SK-N-SH (cell line): ENCODE results near the gene CFAP92. TPM values are rescaled to one million over a fixed set of nuclear protein-coding genes. Genes with fewer than 3 reads are reported as not detected.

Experiments
- CTCF ChIA-PET: fragments of 300-600, 350-600 bp; formaldehyde crosslinking; extraction: SDS; loops from one replicate; lab custom pipeline; 2021; lab: Yijun Ruan, JAX
- POLR2A ChIA-PET: fragments of 350-600 bp; sonication (Branson Sonifier 250); formaldehyde crosslinking; extraction: SDS; loops from one replicate; lab custom pipeline; 2020; ENCODE audit warnings: antibody characterized with exemption, inconsistent platforms; lab: Yijun Ruan, JAX
- DNase-seq: peaks from one replicate; pipeline ENCODE4 v3.0.0; 2012
- H2AFZ ChIP-seq: fragments of 200-600 bp; sonication (generic); 2 replicates; pipeline ENCODE4 v1.8.1; 2016; ENCODE audit warnings: antibody characterized with exemption, mild to moderate bottlenecking, low read depth
- H3F3A ChIP-seq: fragments of 200-600 bp; sonication (generic); replicated peaks from 2 replicates; pipeline ENCODE3; 2016; ENCODE audit warnings: antibody characterized with exemption, mild to moderate bottlenecking; ENCODE audit not compliant: insufficient read depth
- H3K27ac ChIP-seq, 2 experiments: fragments of 200-500 bp in 1 of 2; fragments of 200-600 bp in 1 of 2; sonication (Bioruptor generic) in 1 of 2; sonication (generic), shearing (Covaris generic) in 1 of 2; 2 replicates each; pipeline versions ENCODE4 v1.5.1 to v1.6.1; 2014 to 2016; ENCODE audit warnings: low read depth in 2 of 2, inconsistent platforms in 1 of 2, low read length in 1 of 2, mild to moderate bottlenecking in 1 of 2, mixed read lengths in 1 of 2
- H3K27me3 ChIP-seq: fragments of 200-600 bp; sonication (generic), shearing (Covaris generic); 2 replicates; pipeline ENCODE4 v1.6.1; 2016; ENCODE audit warnings: mixed run types; ENCODE audit not compliant: insufficient read depth
- H3K36me3 ChIP-seq, 2 experiments: fragments of 200-500 bp in 1 of 2; fragments of 200-600 bp in 1 of 2; sonication (Bioruptor generic) in 1 of 2; sonication (generic) in 1 of 2; replicated peaks in 1 of 2; 2 replicates each; pipeline versions ENCODE3 to v1.5.1; 2014 to 2016; ENCODE audit warnings: low read length in 1 of 2, mild to moderate bottlenecking in 1 of 2; ENCODE audit not compliant: insufficient read depth in 2 of 2, control insufficient read depth in 1 of 2
- H3K4me1 ChIP-seq, 2 experiments: fragments of 200-500 bp in 1 of 2; fragments of 200-600 bp in 1 of 2; sonication (Bioruptor generic) in 1 of 2; sonication (generic), shearing (Covaris generic) in 1 of 2; 2 replicates each; pipeline versions ENCODE4 v1.5.1 to v1.6.1; 2014 to 2016; ENCODE audit warnings: low read depth in 1 of 2, low read length in 1 of 2, mixed run types in 1 of 2; ENCODE audit not compliant: insufficient read depth in 2 of 2, control insufficient read depth in 1 of 2
- H3K4me2 ChIP-seq: fragments of 200-600 bp; sonication (generic), shearing (Covaris generic); 2 replicates; pipeline ENCODE4 v1.6.1; 2017; ENCODE audit warnings: mixed run types
- H3K4me3 ChIP-seq, 2 experiments: fragments of 200-500 bp in 1 of 2; fragments of 200-600 bp in 1 of 2; sonication (Bioruptor generic) in 1 of 2; sonication (generic), shearing (Covaris generic) in 1 of 2; 2 replicates each; pipeline versions ENCODE4 v1.5.1 to v1.8.1; 2014 to 2016; ENCODE audit warnings: low read depth in 2 of 2, inconsistent platforms in 1 of 2, low read length in 1 of 2, mild to moderate bottlenecking in 1 of 2, mixed read lengths in 1 of 2, moderate library complexity in 1 of 2
- H3K79me2 ChIP-seq: fragments of 200-600 bp; sonication (generic); 2 replicates; pipeline ENCODE4 v1.8.1; 2017; ENCODE audit warnings: mild to moderate bottlenecking; ENCODE audit not compliant: insufficient read depth
- H3K9ac ChIP-seq: fragments of 200-600 bp; sonication (generic); 2 replicates; pipeline ENCODE4 v1.6.1; 2017; ENCODE audit warnings: mixed run types
- H3K9me2 ChIP-seq: fragments of 200-600 bp; sonication (generic); 2 replicates; pipeline ENCODE4 v1.6.1; 2017; ENCODE audit warnings: mixed run types
- H3K9me3 ChIP-seq: fragments of 200-600 bp; sonication (generic); 2 replicates; pipeline ENCODE4 v1.6.1; 2017; ENCODE audit warnings: mixed run types, mild to moderate bottlenecking, moderate library complexity
- H4K20me1 ChIP-seq: fragments of 200-600 bp; sonication (generic); 2 replicates; pipeline ENCODE4 v1.6.1; 2017; ENCODE audit warnings: mild to moderate bottlenecking, mixed run types; ENCODE audit not compliant: insufficient read depth
- CTCF ChIP-seq: fragments of 200-600 bp; sonication (generic); IDR thresholded peaks from 2 replicates; pipeline ENCODE4 v1.6.1; 2017; ENCODE audit warnings: antibody characterized with exemption, mild to moderate bottlenecking, moderate library complexity
- ELF1 ChIP-seq: IDR thresholded peaks from 2 replicates; pipeline ENCODE4 v1.4.0; 2012
- EZH2phosphoT487 ChIP-seq: fragments of 200-600 bp; sonication (generic); IDR thresholded peaks from 2 replicates; pipeline ENCODE4 v1.6.1; 2017; ENCODE audit warnings: low read depth, mixed run types, mild to moderate bottlenecking, antibody characterized with exemption, moderate library complexity, borderline replicate concordance
- FOSL2 ChIP-seq: IDR thresholded peaks from 2 replicates; pipeline ENCODE4 v1.4.0; 2012; ENCODE audit warnings: low read depth, mild to moderate bottlenecking, moderate library complexity, borderline replicate concordance
- FOXJ3 ChIP-seq: sonication (generic); formaldehyde crosslinking; IDR thresholded peaks from 2 replicates; pipeline ENCODE4 v1.5.1; 2020; ENCODE audit warnings: mild to moderate bottlenecking, missing genetic modification reagents
- FOXM1 ChIP-seq: IDR thresholded peaks from 2 replicates; pipeline ENCODE4 v1.4.0; 2012; ENCODE audit warnings: low read depth, mild to moderate bottlenecking
- MAX ChIP-seq: IDR thresholded peaks from 2 replicates; pipeline ENCODE4 v1.4.0; 2012; ENCODE audit warnings: low read depth
- MEF2A ChIP-seq: IDR thresholded peaks from 2 replicates; pipeline ENCODE4 v1.4.0; 2012; ENCODE audit warnings: low read depth, borderline replicate concordance
- MXI1 ChIP-seq: IDR thresholded peaks from 2 replicates; pipeline ENCODE4 v1.6.1; 2012; ENCODE audit warnings: mild to moderate bottlenecking, low read depth, low read length, improper control_type of control experiment
- NRF1 ChIP-seq: IDR thresholded peaks from 2 replicates; pipeline ENCODE4 v1.6.1; 2012; ENCODE audit warnings: low read depth, mild to moderate bottlenecking, low read length
- RFX5 ChIP-seq: IDR thresholded peaks from 2 replicates; pipeline ENCODE4 v1.6.1; 2012; ENCODE audit warnings: mild to moderate bottlenecking, improper control_type of control experiment, low read length
- RXRA ChIP-seq: IDR thresholded peaks from 2 replicates; pipeline ENCODE4 v1.4.0; 2012; ENCODE audit warnings: low read depth, mild to moderate bottlenecking, borderline replicate concordance
- SIN3A ChIP-seq: IDR thresholded peaks from 2 replicates; pipeline ENCODE4 v1.6.1; 2012; ENCODE audit warnings: low read depth, mild to moderate bottlenecking, low read length, moderate library complexity, borderline replicate concordance
- SMC3 ChIP-seq: IDR thresholded peaks from 2 replicates; pipeline ENCODE4 v1.6.1; 2012; ENCODE audit warnings: low read depth, low read length, improper control_type of control experiment
- TAF1 ChIP-seq: IDR thresholded peaks from 2 replicates; pipeline ENCODE4 v1.6.1; 2012; ENCODE audit warnings: low read depth, mild to moderate bottlenecking, low read length, moderate library complexity, borderline replicate concordance
- TEAD4 ChIP-seq: IDR thresholded peaks from 2 replicates; pipeline ENCODE4 v1.4.0; 2012; ENCODE audit warnings: mild to moderate bottlenecking, borderline replicate concordance; ENCODE audit not compliant: insufficient read depth
- YY1 ChIP-seq: IDR thresholded peaks from 2 replicates; pipeline ENCODE4 v1.4.0; 2012; ENCODE audit warnings: low read depth, mild to moderate bottlenecking
- WGBS: methylation state at CpG from one replicate; pipeline ENCODE4 v1.1.6; 2017; ENCODE audit warnings: low lambda C conversion rate; 5-methylcytosine and 5-hydroxymethylcytosine counted together
- polyA plus RNA-seq, 3 experiments: library from polyadenylated mRNA; depleted of rRNA; stranded (reverse); fragments of >200 nt; gene quantifications; 2 replicates each; pipeline ENCODE4 v1.2.3, GENCODE V29; 2012

Gene CFAP92
- polyA plus RNA-seq, 1 of the 3 experiments (the other 2 are of a cell fraction) = not detected

DNA sequence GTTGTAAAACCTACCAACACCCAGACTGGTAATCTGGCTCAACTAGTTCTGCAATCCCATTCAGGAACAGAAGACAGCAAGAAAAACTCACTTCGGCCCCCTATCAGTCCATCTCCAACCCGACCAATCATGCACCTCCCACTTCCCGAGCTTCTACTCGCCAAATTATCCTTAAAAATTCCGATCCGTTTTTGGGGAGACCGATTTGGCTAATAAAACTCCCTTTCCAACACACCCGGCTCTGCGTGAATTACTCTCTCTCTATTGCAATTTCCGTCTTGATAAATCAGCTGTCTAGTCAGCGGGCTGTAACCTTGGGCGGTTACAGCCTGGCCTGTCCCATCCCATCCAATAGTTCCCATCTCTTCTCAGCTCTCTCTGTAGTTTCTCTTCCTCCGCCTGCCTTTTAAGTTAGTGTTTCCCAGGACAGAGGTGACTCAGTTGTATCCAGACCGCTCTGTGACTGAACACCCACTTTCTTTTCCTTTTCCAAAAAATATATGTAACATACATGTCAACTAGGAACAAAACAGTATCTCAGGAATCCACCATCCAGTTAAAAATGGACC lies 115.2 kb downstream of the CFAP92 start:
- Histone ChIP-seq H3F3A (peaks cover 5% of the 10 kb centered on the region), H3K4me2 (peak overlapping the region; percentile 96), H3K9me2 (no peaks in the 10 kb centered on the region), H3K36me3 (peaks cover 7 to 13% of the 10 kb centered on the region in 2 experiments), H3K9ac (peak overlapping the region; percentile 98), H3K79me2 (peaks cover 57% of the 10 kb centered on the region), H3K4me1 (peaks cover 0 to 24% of the 10 kb centered on the region in 2 experiments; a peak in 2 of 4 replicates), H3K4me3 (peak overlapping the region; percentile 81 to 95), H3K9me3 (no peaks in the 10 kb centered on the region), H3K27ac (peak overlapping the region; percentile 92 to 93), H4K20me1 (no peaks in the 10 kb centered on the region), H2AFZ (peak overlapping the region; percentile 93), H3K27me3 (no peaks in the 10 kb centered on the region)
- ChIA-PET CTCF (interaction anchor here (0.6 to 3.2 kb wide), 6 partner anchors 12 to 697 kb away, joined by 3 to 18 read pairs (median 7); no protein-coding TSS in a partner anchor), POLR2A (interaction anchor here (0.5 to 1.9 kb wide), 8 partner anchors 11 to 872 kb away, joined by 3 to 7 read pairs (median 3); no protein-coding TSS in a partner anchor)
- 3% methylated on average over 14 of the region's 14 CpGs for WGBS
- DNase-seq = peak; percentile 44
- TF ChIP-seq SIN3A = peak; percentile 69; the same call in 1 of the 2 replicates
- no peak for TF ChIP-seq MEF2A
- no peak for TF ChIP-seq EZH2phosphoT487
- TF ChIP-seq TAF1 = peak; percentile 17; the same call in 1 of the 2 replicates
- TF ChIP-seq FOXJ3 = no peak

DNA sequence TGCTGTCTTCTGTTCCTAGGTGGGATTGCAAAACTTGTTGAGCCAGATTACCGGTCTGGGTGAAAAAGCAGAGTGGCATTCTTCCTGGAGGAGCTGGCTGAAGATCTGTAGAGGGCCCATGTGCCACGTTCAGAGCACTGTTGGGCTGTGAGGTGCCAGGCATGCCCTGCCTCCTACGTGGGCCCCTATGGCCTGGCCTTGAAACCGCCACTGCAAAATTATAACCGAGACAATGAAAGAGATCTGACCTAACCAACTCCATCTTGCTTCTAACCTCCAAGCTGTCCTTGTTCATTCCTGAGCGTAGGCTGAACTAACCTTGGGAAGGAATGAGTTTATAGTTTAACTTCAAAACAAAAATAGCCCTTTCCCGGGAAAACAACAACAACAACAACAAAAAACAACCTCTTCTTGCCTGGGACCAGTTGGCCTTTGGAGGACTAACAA lies 115.8 kb downstream of the CFAP92 start:
- peak overlapping the region; percentile 98 for H3K9ac ChIP-seq
- ChIA-PET POLR2A (interaction anchor here (0.5 to 1.9 kb wide), 5 partner anchors 10 to 871 kb away, joined by 3 to 7 read pairs (median 5); no protein-coding TSS in a partner anchor), CTCF (interaction anchor here (1.1 to 3.2 kb wide), 4 partner anchors 11 to 261 kb away, joined by 3 to 18 read pairs (median 7); no protein-coding TSS in a partner anchor)
- peaks cover 7 to 13% of the 10 kb centered on the region in 2 experiments for H3K36me3 ChIP-seq
- H3K4me3 ChIP-seq = peak overlapping the region; percentile 81 to 95
- H3K9me3 ChIP-seq = no peaks in the 10 kb centered on the region
- peak overlapping the region; percentile 96 for H3K4me2 ChIP-seq
- peak overlapping the region; percentile 93 for H2AFZ ChIP-seq
- H3K79me2 ChIP-seq = peaks cover 51% of the 10 kb centered on the region
- TF ChIP-seq MXI1 = no peak
- peaks cover 5% of the 10 kb centered on the region for H3F3A ChIP-seq
- peaks cover 0 to 24% of the 10 kb centered on the region in 2 experiments; a peak in 2 of 4 replicates for H3K4me1 ChIP-seq
- H3K9me2 ChIP-seq = no peaks in the 10 kb centered on the region
- no peak for DNase-seq
- H3K27ac ChIP-seq = peak overlapping the region in 1 of 2 experiments; percentile 93; a peak in 1 of 4 replicates
- no peaks in the 10 kb centered on the region for H4K20me1 ChIP-seq
- 72% methylated on average over 5 of the region's 7 CpGs for WGBS
- no peaks in the 10 kb centered on the region for H3K27me3 ChIP-seq

GRCh38 chr3:128875556-128876120 lies 118.2 kb downstream of the CFAP92 start:
- H3K79me2 ChIP-seq = peaks cover 27% of the 10 kb centered on the region
- H3K27me3 ChIP-seq = no peaks in the 10 kb centered on the region
- peaks cover 0 to 20% of the 10 kb centered on the region in 2 experiments; a peak in 2 of 4 replicates for H3K4me1 ChIP-seq
- CTCF ChIA-PET = interaction anchor here (0.6 to 2.6 kb wide), 10 partner anchors 8 to 370 kb away, joined by 3 to 11 read pairs (median 4); no protein-coding TSS in a partner anchor
- WGBS = 77% methylated on average over 12 of the region's 12 CpGs
- H3F3A ChIP-seq = peaks cover 5% of the 10 kb centered on the region
- H3K9ac ChIP-seq = no peak overlapping the region
- no peak overlapping the region for H3K4me3 ChIP-seq
- H3K36me3 ChIP-seq = peaks cover 0 to 3% of the 10 kb centered on the region in 2 experiments
- no peaks in the 10 kb centered on the region for H3K9me2 ChIP-seq
- H4K20me1 ChIP-seq = no peaks in the 10 kb centered on the region
- DNase-seq = peak; percentile 58
- no peaks in the 10 kb centered on the region for H3K9me3 ChIP-seq
- no peak overlapping the region for H2AFZ ChIP-seq
- no peak overlapping the region for H3K27ac ChIP-seq
- H3K4me2 ChIP-seq = no peak overlapping the region
- POLR2A ChIA-PET = no interaction called here
- TF ChIP-seq EZH2phosphoT487 (no peak), NRF1 (no peak), RXRA (no peak), MXI1 (no peak), TEAD4 (no peak), FOXM1 (no peak), RFX5 (no peak), TAF1 (no peak), FOSL2 (no peak), SIN3A (no peak), FOXJ3 (no peak), ELF1 (no peak), SMC3 (peak; percentile 27; the same call in 1 of the 2 replicates), MAX (no peak), YY1 (no peak), CTCF (peak; percentile 47)
